Body of pancreas (tissue), 4 donors: ENCODE results near the gene DOK5.

Source experiments
- POLR2A ChIP-seq, 3 donors: fragments of 450-650 bp; IDR thresholded peaks; one replicate each; pipeline ENCODE4 v1.6.1; 2016; ENCODE audit warnings: antibody characterized with exemption in 3 of 3, mild to moderate bottlenecking in 2 of 3
- TF ChIP-seq, protein P1 (sequence below), 7 experiments: fragments of 450-650 bp in 4 of 7; fragments of 200-600 bp in 3 of 7; sonication (generic) in 3 of 7; IDR thresholded peaks; one replicate each; pipeline ENCODE4 v1.5.1; 2016 to 2019; ENCODE audit warnings: antibody characterized with exemption in 7 of 7

GRCh38 chr20:54622333-54623295 is 147.2 kb downstream of the DOK5 start:
- TF ChIP-seq, protein P1, sequence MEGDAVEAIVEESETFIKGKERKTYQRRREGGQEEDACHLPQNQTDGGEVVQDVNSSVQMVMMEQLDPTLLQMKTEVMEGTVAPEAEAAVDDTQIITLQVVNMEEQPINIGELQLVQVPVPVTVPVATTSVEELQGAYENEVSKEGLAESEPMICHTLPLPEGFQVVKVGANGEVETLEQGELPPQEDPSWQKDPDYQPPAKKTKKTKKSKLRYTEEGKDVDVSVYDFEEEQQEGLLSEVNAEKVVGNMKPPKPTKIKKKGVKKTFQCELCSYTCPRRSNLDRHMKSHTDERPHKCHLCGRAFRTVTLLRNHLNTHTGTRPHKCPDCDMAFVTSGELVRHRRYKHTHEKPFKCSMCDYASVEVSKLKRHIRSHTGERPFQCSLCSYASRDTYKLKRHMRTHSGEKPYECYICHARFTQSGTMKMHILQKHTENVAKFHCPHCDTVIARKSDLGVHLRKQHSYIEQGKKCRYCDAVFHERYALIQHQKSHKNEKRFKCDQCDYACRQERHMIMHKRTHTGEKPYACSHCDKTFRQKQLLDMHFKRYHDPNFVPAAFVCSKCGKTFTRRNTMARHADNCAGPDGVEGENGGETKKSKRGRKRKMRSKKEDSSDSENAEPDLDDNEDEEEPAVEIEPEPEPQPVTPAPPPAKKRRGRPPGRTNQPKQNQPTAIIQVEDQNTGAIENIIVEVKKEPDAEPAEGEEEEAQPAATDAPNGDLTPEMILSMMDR (IDR thresholded peaks at IDR 0.05) = no peak
- TF ChIP-seq POLR2A (IDR thresholded peaks at IDR 0.05) = no peak
